IMR-90 (cell line): ENCODE measurements around the gene YIPF3. TPM values are rescaled to one million over a fixed set of nuclear protein-coding genes. Genes with fewer than 3 reads are reported as not detected.
"Not testable (repeated sequence)": the region's sequence is repeated elsewhere in the genome, so short reads cannot be mapped to it uniquely, and the experiment has no call there.

Experiments
- ATAC-seq: fragments of 200-7000 bp; cut with Tn5 transposase; 2 replicates; pipeline ENCODE4 v1.9.1; 2020; ENCODE audit warnings: low read depth, mild to moderate bottlenecking, moderate library complexity
- BruUV-seq: library from RNA; stranded (reverse); fragments of 400-500 nt; replicated peaks from 2 replicates; lab custom pipeline; 2021; lab: Mats Ljungman, UMichigan
- CTCF ChIA-PET: fragments of 300-600 bp; formaldehyde crosslinking; extraction: SDS; loops from one replicate; lab custom pipeline; 2021; ENCODE audit warnings: antibody characterized with exemption; lab: Yijun Ruan, JAX
- POLR2A ChIA-PET: fragments of 300-600 bp; sonication (Branson Sonifier 250); formaldehyde crosslinking; loops from one replicate; lab custom pipeline; 2022; ENCODE audit warnings: antibody characterized with exemption; ENCODE audit not compliant: unreplicated experiment; lab: Charles Lee
- DNase-seq: peaks from one replicate; pipeline ENCODE4 v3.0.0; 2013
- H2AFZ ChIP-seq: replicated peaks from 2 replicates; pipeline ENCODE3; 2013; ENCODE audit warnings: low read length, mild to moderate bottlenecking; ENCODE audit not compliant: poor library complexity
- H2AK5ac ChIP-seq: 2 replicates; pipeline ENCODE4 v1.6.1; 2013; ENCODE audit warnings: low read depth, low read length, inconsistent platforms
- H2AK9ac ChIP-seq: replicated peaks from 2 replicates; pipeline ENCODE3; 2013; ENCODE audit warnings: mild to moderate bottlenecking, low read depth, low read length, moderate library complexity; ENCODE audit not compliant: poor library complexity
- H2BK120ac ChIP-seq: 2 replicates; pipeline ENCODE4 v1.6.1; 2013; ENCODE audit warnings: low read depth, low read length, inconsistent platforms
- H2BK15ac ChIP-seq: 3 replicates; pipeline ENCODE4 v1.6.1; 2013; ENCODE audit warnings: low read depth, low read length, inconsistent platforms
- H2BK20ac ChIP-seq: 2 replicates; pipeline ENCODE4 v1.6.1; 2013; ENCODE audit warnings: low read depth, mild to moderate bottlenecking, inconsistent platforms, low read length, moderate library complexity
- H2BK5ac ChIP-seq: 2 replicates; pipeline ENCODE4 v1.6.1; 2013; ENCODE audit warnings: mild to moderate bottlenecking, low read depth, low read length, inconsistent platforms; ENCODE audit not compliant: poor library complexity, severe bottlenecking
- H3K14ac ChIP-seq: replicated peaks from 2 replicates; pipeline ENCODE4 v1.6.1; 2013; ENCODE audit warnings: low read depth, low read length, inconsistent platforms
- H3K18ac ChIP-seq: 2 replicates; pipeline ENCODE4 v1.6.1; 2013; ENCODE audit warnings: low read depth, low read length, control low read depth
- H3K23ac ChIP-seq: 2 replicates; pipeline ENCODE4 v1.6.1; 2013; ENCODE audit warnings: low read depth, low read length, inconsistent platforms
- H3K27ac ChIP-seq: 2 replicates; pipeline ENCODE4 v1.5.1; 2013; ENCODE audit warnings: mild to moderate bottlenecking, control low read depth, low read length; ENCODE audit not compliant: insufficient read depth
- H3K27me3 ChIP-seq: 2 replicates; pipeline ENCODE4 v1.6.1; 2013; ENCODE audit warnings: low read length; ENCODE audit not compliant: control insufficient read depth, insufficient read depth
- H3K36me3 ChIP-seq: 2 replicates; pipeline ENCODE4 v1.6.1; 2013; ENCODE audit warnings: low read length, mixed read lengths; ENCODE audit not compliant: control insufficient read depth, insufficient read depth
- H3K4ac ChIP-seq: 2 replicates; pipeline ENCODE4 v1.6.1; 2013; ENCODE audit warnings: low read depth, low read length, inconsistent platforms
- H3K4me1 ChIP-seq: 2 replicates; pipeline ENCODE4 v1.6.1; 2013; ENCODE audit warnings: low read length, mixed read lengths; ENCODE audit not compliant: control insufficient read depth, insufficient read depth
- H3K4me2 ChIP-seq: 2 replicates; pipeline ENCODE4 v1.6.1; 2013; ENCODE audit warnings: low read depth, mild to moderate bottlenecking, control low read depth, low read length, moderate library complexity
- H3K4me3 ChIP-seq: 2 replicates; pipeline ENCODE4 v1.5.1; 2013; ENCODE audit warnings: low read depth, mild to moderate bottlenecking, control low read depth, low read length, moderate library complexity; ENCODE audit not compliant: insufficient read depth
- H3K56ac ChIP-seq: 2 replicates; pipeline ENCODE4 v1.6.1; 2013; ENCODE audit warnings: low read length, inconsistent platforms; ENCODE audit not compliant: insufficient read depth; ENCODE audit errors: extremely low read depth
- H3K79me1 ChIP-seq, 2 experiments: 2 replicates each; pipeline ENCODE4 v1.6.1; 2013; ENCODE audit warnings: low read length in 2 of 2, inconsistent platforms in 1 of 2, low read depth in 1 of 2
- H3K9ac ChIP-seq: 2 replicates; pipeline ENCODE4 v1.6.1; 2013; ENCODE audit warnings: low read depth, low read length, control low read depth
- H3K9me1 ChIP-seq: 2 replicates; pipeline ENCODE4 v1.6.1; 2013; ENCODE audit warnings: low read length, inconsistent platforms; ENCODE audit not compliant: insufficient read depth
- H3K9me3 ChIP-seq: 2 replicates; pipeline ENCODE4 v1.6.1; 2013; ENCODE audit warnings: low read length; ENCODE audit not compliant: control insufficient read depth, insufficient read depth
- H4K20me1 ChIP-seq: 2 replicates; pipeline ENCODE4 v1.6.1; 2013; ENCODE audit warnings: low read length, inconsistent platforms; ENCODE audit not compliant: insufficient read depth
- H4K5ac ChIP-seq: 2 replicates; pipeline ENCODE4 v1.6.1; 2013; ENCODE audit warnings: mild to moderate bottlenecking, low read depth, low read length, control low read depth
- H4K8ac ChIP-seq, 2 experiments: 2 replicates each; pipeline ENCODE4 v1.6.1; 2013; ENCODE audit warnings: low read depth in 2 of 2, low read length in 2 of 2, control low read depth in 1 of 2, inconsistent platforms in 1 of 2
- H4K91ac ChIP-seq: 2 replicates; pipeline ENCODE4 v1.6.1; 2013; ENCODE audit warnings: low read depth, low read length, inconsistent platforms; ENCODE audit not compliant: insufficient read depth
- WGBS, 2 experiments: methylation state at CpG; one replicate each; pipeline versions ENCODE4 v1.1.5 to v1.1.7; 2013; ENCODE audit warnings: missing lambda C conversion rate in 2 of 2; ENCODE audit not compliant: insufficient read length in 1 of 2; ENCODE audit errors: extremely low coverage in 2 of 2; 5-methylcytosine and 5-hydroxymethylcytosine counted together
- dilution Hi-C: fragments of 300-500 bp; cut with HindIII; formaldehyde crosslinking; loops from one replicate; pipeline ENCODE4 v1.14.3; 2018; ENCODE audit warnings: low sequenced_read_pairs; ENCODE audit not compliant: unreplicated experiment
- in situ Hi-C: fragments of 300-500 bp; cut with MboI; formaldehyde crosslinking; loops from 3 replicates; pipeline ENCODE4 v1.14.3; 2019; ENCODE audit warnings: low sequenced_read_pairs, inconsistent platforms, mixed read lengths
- intact Hi-C: fragments of 100-400 bp; cut with micrococcal nuclease; formaldehyde crosslinking; loops from 2 replicates; pipeline ENCODE4 v1.10.0; 2022
- polyA plus RNA-seq, 3 experiments: library from polyadenylated mRNA; depleted of rRNA; stranded (reverse); fragments of >200 nt; gene quantifications; 2 replicates each; pipeline ENCODE4 v1.2.3, GENCODE V29; 2012; ENCODE audit warnings: low replicate concordance in 1 of 3
- total RNA-seq: library from RNA; depleted of rRNA; stranded (reverse); fragments of >200 nt; gene quantifications from 2 replicates; pipeline ENCODE4 v1.2.3, GENCODE V29; 2012

YIPF3 gene
- total and polyA plus RNA-seq, 2 of the 4 experiments (the other 2 are of a cell fraction) = 114 to 193 TPM

DNA sequence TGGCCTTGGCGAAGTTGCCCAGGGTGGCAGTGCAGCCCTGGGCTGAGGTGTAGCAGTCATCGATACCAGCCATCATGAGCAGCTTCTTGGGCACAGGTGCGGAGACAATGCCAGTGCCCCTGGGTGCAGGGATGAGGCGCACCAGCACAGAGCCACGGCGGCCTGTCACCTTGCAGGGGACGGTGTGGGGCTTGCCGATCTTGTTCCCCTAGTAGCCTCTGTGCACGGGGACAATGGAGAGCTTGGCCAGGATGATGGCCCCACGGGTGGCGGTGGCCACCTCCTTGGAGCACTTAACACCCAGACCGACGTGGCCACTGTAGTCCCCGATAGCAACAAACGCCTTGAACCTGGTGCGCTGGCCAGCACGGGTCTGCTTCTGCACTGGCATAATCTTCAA lies 22.3 kb upstream of the YIPF3 start:
- H3K18ac ChIP-seq, H3K4me3 ChIP-seq, H2BK5ac ChIP-seq, H4K20me1 ChIP-seq, H3K9me3 ChIP-seq, H3K56ac ChIP-seq, H2AK5ac ChIP-seq, H2AFZ ChIP-seq, H3K9ac ChIP-seq, H3K27ac ChIP-seq, POLR2A ChIA-PET, ATAC-seq, H4K91ac ChIP-seq, H3K23ac ChIP-seq, H3K4ac ChIP-seq, H4K8ac ChIP-seq, DNase-seq, BruUV-seq, H3K9me1 ChIP-seq, H2BK15ac ChIP-seq, H3K14ac ChIP-seq, H3K4me2 ChIP-seq, H3K4me1 ChIP-seq, H3K27me3 ChIP-seq, H4K5ac ChIP-seq, H3K79me1 ChIP-seq, H2BK120ac ChIP-seq, H2AK9ac ChIP-seq, H2BK20ac ChIP-seq, dilution Hi-C loops, CTCF ChIA-PET, in situ Hi-C loops: not testable (repeated sequence)
- intact Hi-C loops = loop anchor here (5.0 kb wide), 1 partner anchor 33 kb away; no protein-coding TSS in a partner anchor
- peaks cover 21% of the 10 kb centered on the region for H3K36me3 ChIP-seq
- 100% methylated on average over 1 of the region's 17 CpGs; no CpG with 5 or more reads in 1 of the 2 experiments for WGBS, 2 experiments
